Measurements from ENCODE around the gene WDFY3.

DNA sequence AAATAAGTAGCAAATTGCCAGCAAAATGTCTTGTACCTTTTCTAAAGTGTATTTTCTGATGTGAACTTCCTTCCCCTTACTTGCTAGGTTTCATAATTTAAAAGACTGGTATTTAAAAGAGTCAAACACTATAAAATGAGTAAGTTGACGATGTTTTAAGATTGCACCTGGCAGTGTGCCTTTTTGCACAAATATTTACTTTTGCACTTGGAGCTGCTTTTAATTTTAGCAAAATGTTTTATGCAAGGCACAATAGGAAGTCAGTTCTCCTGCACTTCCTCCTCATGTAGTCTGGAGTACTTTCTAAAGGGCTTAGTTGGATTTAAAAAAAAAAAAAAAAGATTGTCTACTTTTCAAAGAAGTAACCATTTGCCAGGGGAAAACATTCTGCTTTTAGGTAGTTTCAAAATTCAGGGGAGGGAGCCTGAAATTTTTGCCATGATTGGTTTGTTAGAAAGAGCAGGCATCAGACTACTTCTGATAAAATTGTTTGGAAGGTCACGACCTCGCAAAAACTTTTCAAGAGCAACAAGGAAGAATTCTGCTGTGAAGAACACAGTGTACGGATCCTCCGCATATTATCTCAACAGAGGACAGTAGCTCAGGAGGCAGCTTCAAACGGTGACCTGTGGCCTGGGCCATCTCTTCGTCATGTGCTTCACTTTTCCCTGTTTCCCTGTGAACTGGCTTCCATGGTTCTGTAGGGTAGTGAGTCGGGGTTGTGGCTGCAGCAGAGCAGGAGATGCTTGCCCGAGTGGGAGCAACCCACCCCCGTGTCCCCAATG, 317.4 kb downstream of the WDFY3 start:
- TF ChIP-seq, protein P1, sequence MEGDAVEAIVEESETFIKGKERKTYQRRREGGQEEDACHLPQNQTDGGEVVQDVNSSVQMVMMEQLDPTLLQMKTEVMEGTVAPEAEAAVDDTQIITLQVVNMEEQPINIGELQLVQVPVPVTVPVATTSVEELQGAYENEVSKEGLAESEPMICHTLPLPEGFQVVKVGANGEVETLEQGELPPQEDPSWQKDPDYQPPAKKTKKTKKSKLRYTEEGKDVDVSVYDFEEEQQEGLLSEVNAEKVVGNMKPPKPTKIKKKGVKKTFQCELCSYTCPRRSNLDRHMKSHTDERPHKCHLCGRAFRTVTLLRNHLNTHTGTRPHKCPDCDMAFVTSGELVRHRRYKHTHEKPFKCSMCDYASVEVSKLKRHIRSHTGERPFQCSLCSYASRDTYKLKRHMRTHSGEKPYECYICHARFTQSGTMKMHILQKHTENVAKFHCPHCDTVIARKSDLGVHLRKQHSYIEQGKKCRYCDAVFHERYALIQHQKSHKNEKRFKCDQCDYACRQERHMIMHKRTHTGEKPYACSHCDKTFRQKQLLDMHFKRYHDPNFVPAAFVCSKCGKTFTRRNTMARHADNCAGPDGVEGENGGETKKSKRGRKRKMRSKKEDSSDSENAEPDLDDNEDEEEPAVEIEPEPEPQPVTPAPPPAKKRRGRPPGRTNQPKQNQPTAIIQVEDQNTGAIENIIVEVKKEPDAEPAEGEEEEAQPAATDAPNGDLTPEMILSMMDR (IDR thresholded peaks at IDR 0.05) = no peak
- TF ChIP-seq POLR2AphosphoS5 (IDR thresholded peaks at IDR 0.05) = no peak

All from sigmoid colon (tissue), 4 donors.